Measurements from ENCODE around the gene VKORC1L1.
"Not testable (repeated sequence)": the region's sequence is repeated elsewhere in the genome, so short reads cannot be mapped to it uniquely, and the experiment has no call there.

VKORC1L1 gene

DNA sequence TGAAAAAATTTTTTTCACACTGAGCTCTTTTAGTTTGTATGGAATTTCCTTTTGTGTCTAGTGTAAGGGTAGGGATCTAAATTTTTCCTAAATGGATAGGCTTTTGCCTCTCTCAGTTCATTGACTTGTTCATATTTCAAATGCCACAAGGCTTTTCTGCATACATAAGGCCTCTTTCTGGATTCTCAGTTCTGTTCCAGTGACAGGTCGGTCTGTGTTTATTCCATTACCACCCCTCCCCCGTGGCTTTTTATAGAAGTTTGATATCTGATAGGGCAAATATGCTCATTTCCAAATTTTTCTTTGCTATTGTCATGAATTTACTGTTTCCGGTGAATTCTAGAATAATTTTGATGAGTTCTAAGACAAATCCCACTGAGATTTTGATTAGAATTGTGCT is 12.7 kb downstream of the VKORC1L1 start:
- DNase-seq (ENCODE audit: low spot score): not testable (repeated sequence)

DNA sequence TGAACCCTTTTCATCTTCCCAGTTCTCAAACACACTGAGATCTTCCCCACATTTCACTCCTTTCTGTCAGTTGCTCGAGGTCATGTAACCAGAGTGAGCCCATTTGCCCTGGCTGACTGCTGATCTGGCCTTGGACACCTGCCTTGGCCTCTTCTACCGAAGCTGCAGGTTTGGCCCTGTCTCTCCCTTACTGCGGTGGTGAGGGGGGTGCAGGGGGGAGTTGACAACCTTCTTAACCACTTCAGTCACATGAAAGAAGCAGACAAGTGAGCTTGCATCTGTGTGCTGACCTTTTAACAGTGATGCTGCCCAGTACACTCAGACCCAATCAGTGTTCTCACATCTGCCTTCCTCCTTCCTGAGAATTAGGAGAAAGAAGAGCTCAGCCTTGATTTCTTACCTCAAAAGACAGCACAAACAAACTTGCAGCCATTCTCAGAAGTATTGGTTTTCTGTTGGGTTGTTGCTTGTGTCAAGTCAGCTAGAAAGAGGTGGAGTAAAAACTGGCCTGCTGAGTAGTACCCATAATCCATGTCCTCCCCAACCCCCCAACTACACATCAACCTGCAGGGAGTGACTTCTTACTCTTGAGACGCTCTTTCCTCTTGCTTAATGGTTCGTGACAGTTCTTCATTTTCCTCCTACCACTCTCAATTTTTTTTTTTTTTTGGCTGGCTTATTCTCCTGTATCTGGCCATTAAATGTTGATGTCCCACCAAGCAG is 15.7 kb downstream of the VKORC1L1 start:
- not testable (repeated sequence) for DNase-seq (ENCODE audit: low spot score)

DNA sequence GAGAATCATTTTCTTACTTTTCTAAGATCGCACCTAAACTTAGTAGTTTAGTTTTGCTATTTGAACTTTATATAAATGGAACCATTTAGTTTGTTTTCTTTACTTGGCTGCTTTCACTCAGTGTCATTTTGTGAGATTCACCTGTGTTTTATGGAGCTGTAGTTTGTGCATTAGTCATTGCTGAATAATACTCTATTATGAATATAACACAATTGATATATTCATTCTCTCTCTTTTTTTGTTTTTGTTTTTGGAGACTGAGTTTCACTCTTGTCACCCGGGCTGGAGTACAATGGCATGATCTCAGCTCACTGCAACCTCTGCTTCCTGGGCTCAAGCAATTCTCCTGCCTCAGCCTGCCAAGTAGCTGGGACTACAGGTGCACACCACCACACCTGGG is 16.8 kb downstream of the VKORC1L1 start:
- not testable (repeated sequence) for DNase-seq (ENCODE audit: low spot score)

DNA sequence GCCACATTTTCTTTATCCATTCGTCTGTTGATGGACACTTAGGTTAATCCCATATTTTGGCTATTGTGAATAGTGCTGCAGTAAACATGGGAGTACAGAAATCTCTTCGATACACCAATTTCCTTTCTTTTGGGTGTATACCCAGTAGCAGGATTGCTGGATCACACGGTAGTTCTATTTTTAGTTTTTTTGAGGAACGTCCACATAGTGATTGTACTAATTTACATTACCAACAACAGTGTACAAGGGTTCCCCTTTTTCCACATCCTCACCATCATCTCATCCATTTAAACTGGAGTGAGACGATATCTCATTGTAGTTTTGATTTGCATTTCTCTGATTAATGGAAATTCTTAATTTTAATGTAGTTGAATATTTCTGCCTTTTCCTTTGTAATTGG is 19.3 kb downstream of the VKORC1L1 start:
- DNase-seq (ENCODE audit: low spot score): no peak

DNA sequence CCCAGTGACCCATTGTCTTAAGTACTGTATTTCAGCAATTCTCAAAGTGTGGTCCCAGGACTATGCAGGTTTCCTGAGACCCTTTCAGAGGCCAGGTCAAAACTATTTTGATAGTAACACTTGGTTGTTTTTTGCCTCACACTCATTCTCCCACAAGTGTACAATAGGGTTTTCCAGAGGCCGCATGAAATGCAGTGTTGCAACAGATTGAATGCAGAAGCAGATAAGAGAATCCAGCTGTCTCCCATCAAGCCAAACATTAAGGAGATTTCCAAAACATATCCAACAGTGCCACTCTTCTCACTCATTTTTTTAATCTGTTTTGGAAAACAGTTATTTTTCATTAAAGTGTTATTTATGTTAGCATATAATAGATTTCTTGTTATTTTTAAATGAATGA is 20.0 kb downstream of the VKORC1L1 start:
- no peak for DNase-seq (ENCODE audit: low spot score)

DNA sequence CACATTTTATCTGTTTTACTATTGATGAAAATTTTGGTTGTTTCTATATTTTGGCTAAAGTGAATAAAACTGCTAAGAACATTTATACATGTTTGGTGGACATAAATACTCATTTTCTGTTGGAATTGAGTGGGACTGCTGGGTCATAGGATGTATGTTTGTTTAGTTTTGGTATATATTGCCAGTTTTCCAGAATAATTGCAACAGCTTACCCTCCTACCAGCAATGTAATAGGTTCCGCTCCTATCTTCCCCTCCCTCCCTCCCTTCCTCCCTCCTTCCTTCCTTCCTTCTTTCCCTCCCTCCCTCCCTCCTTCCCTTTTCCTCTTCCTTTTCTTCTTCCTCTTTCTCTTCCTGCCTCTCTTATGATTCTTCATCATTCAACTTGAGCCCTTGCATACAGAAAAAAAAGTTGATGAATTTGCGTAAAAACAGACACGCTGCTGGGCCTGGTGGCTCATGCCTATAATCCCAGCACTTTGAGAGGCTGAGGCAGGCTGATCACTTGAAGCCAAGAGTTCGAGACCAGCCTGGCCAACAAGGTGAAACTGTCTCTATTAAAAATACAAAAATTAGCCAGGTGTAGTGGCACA is 23.5 kb downstream of the VKORC1L1 start:
- DNase-seq (ENCODE audit: low spot score): no peak

DNA sequence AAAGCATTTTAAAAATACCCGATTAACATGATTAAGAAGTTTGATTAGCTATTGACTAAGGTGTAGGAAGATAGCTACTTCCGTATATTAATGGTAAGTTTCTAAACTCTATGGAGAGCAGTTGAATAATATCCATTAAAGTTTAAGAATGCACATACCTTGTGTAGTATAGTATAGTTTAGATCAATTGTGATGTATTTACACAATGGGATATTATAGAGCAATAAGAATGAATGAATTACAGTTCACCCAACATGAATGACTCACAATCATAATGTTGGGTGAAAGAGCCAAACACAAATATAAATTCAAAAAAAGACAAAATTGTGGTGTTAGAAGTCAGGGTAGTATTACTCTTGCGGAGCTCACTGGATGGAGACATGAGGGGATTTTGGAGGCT is 24.4 kb downstream of the VKORC1L1 start:
- DNase-seq (ENCODE audit: low spot score): not testable (repeated sequence)

DNA sequence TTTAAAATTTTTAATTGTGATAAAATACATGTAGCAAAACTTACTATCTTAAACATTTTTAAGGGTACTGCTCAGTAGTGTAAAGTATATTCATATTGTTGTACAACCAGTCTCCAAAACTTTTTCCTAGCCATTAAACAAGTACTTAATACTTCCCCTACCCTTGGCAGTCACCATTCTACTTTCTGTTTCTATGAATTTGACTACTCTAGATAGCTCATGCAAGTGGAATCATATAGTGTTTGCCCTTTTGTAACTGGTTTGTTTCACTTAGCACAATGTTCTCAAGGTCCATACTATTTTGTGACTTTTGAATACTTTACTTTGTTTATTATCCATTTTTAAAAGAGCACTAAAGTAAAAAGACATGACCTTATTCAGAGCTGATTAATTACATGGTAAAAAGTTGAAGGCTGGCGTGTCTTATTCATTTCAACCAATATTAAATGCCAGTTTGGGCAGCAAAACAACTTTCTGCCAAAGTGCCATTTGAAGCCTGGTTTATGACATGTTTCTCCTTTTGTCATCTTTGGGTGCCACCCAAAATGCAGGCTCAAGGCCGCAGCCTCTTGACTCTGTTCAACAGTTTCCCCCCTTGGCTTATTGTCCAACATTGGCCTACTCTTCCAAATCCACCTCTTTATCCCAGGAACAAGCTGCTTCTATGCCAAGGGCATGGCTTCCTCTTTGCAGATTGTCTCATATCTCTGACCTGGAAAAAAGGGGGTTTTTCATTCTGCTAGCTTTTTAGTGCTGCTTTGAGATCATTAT is 26.0 kb downstream of the VKORC1L1 start:
- DNase-seq (ENCODE audit: low spot score): not testable (repeated sequence)

DNA sequence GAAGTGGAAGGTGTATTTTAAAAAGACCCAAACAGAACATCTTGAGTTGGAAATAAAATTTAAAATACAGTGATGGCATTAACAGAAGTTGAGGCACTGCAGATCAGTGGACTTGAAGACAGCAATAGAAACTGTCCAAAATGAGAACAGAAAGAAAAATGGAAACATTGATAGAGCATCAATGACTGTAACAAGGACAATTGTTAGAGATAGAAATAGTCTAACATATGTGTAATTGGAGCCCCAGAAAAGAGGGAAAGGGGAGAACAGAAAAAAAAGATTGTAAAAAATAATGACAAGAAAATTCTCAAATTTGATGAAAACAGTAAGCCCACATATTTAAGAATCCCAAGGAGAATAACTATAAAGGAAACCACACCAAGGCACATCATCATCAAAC is 29.4 kb downstream of the VKORC1L1 start:
- DNase-seq (ENCODE audit: low spot score): no peak

DNA sequence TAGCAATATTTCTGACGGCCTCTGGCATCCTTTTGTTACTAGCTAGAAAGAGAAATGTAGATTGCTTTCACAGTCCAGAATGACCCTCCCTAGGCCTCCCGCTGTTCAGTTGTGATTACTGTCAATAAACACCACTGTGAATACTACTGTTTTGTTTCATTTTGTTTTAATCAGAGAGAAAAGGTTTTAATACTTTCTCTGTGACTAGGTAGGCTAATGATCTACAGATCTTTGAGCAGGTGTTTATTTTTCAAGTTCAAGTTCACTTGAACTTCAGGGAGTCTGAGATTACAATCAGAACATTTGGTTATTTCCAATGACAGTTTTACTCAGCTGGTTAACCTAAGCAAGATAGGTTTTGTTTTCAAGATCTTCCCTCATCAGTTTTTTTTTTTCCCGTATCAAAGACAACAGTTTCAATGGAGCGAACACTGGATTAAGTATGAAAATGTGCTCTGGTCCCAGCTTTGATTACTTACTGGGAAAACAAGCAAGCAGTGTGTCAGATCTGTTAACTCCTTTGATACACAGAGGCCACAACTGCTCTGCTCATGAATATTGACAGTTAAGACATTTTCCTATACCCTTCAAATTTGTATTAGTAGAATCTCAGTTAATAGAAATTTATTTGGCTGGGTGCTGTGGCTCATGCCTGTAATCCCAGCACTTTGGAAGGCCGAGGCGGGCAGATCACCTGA is 34.8 kb downstream of the VKORC1L1 start:
- no peak for DNase-seq (ENCODE audit: low spot score)

DNA sequence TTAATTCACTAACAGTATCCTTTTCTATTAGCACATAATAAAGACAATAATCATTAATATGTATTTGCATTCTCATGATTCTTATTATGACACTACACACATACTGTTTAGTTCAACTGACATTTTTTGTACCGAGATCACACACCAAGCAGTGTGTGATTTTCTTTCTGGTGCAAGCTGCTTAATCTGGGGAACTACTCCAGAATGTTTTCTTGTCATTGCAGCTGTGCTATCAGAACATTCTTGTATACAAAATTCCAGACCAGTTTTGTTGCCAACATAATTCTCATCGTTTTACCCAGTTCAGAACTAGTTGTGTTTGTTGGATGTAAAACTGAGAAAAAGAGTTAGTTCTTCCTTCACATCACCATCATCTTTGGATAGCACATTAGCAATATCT is 37.4 kb downstream of the VKORC1L1 start:
- DNase-seq (ENCODE audit: low spot score): no peak

DNA sequence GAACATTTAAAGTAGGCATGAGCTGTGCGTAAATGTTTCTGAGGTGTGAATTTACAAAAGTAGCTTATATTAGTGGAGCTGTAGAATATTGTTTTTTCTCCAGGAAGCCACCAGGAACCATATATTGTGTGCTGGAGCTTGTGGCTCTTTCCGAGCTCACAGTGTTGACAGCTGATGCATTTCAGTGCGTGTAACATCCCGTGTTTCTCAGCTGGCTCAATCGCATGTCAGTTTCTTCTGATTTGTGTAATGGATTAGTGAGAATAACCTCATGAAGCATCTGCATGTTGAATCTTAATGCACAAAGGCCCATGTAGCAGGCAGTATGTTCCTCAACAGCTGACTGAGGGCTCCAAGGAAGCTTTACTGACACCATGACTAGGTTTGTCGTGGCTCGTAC is 39.4 kb downstream of the VKORC1L1 start:
- no peak for DNase-seq (ENCODE audit: low spot score)

DNA sequence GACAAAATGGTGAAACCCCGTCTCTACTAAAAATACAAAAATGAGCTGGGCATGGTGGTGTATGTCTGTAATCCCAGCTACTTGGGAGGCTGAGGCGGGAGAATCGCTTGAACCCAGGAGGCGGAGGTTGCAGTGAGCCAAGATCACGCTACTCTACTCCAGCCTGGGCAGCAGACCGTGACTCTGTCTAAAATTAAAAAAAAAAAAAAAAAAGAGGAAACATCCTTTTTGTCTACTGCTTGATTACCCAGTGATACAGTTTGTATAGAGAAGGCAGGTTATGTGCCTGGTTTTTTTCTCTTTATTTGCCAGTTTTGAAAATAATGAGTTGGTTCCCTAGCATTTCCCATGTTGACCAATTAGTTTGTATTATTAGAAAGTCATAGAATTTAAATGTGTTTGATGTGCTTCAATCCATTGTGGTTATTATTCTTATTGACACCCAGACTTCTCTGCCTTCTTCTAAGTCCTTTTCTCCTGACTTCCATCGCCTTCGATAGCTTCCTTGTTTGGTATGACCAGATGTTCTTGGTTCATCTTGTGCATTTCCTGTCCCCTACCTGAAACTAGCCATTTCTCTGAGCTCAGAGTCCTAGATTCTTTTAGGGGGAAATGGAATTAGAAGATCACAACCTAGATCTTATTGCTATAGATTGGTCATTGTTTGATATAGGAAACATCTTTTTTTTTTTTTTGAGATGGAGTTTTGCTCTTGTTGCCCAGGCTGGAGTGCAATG is 43.2 kb downstream of the VKORC1L1 start:
- no peak for DNase-seq (ENCODE audit: low spot score)

DNA sequence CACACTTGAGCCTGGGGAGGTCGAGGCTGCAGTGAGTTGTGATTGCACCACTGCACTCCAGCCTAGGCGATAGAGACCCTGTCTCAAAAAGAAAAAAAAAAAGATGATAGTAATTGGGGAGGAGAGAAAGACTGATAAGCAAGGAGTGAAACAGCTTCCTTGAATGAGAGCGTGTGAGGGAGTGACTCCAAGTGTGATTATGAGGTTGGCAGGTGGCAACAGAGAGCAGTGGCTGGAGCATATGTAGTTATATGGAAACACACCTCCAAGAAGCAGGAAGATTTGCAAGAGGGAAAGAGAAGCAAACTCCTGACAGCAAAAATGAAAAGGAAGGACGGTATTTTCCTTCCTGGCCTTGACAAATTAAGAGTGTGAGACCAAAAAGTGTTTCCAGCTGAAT is 50.4 kb downstream of the VKORC1L1 start:
- no peak for DNase-seq (ENCODE audit: low spot score)

DNA sequence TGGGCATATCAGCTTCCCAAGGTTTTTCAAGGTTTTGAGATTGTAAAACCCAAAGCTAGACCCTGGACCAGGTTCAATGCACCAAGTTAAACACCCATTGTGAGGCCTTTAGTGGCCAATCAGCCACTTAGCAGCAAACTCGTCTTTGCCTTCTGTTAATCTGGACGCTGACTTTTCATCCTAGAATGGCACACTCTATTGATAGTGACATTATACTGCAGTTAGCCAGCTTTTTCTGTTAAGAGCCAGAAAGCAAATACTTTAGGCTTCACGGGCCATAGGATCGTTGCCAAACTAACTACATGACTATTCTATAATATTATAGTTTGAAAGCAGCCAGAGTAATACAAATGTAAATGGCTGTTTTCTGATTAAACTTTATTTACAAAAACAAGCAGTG is 51.3 kb downstream of the VKORC1L1 start:
- DNase-seq (ENCODE audit: low spot score): no peak

DNA sequence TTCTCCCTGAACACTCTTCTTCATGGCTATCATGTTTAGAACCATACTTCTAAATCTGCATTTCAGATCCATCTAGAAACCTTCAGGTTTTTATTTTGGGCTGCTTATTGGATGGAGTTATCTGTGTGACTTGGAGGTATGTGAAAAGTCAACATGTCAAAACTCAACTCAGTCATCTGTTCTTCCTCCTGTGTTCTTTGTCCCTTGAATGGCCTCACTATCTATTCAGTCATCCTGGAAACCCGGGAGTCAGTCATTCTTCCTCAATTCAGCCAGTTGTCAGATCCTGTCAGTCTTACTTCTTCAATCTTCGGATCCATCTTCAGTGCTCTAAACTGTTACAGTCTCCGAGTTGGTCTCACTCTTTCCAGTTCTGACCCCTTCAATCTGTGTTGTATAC is 52.2 kb downstream of the VKORC1L1 start:
- no peak for DNase-seq (ENCODE audit: low spot score)

DNA sequence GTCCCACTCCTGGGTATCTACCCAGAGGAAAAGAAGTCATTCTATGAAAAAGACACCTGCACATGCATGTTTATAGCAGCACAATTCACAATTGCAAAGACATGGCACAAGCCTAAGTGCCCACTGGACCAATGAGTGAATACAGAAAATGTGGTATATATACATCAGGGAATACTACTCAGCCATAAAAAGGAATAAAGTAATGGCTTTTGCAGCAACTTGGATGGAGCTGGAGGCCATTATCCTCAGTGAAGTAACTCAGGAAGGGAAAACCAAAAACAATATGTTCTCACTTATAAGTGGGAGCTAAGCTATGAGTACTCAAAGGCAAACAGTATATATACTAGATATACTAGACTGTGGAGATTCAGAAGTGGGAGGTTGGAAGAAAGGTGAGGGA is 53.7 kb downstream of the VKORC1L1 start:
- no peak for DNase-seq (ENCODE audit: low spot score)

DNA sequence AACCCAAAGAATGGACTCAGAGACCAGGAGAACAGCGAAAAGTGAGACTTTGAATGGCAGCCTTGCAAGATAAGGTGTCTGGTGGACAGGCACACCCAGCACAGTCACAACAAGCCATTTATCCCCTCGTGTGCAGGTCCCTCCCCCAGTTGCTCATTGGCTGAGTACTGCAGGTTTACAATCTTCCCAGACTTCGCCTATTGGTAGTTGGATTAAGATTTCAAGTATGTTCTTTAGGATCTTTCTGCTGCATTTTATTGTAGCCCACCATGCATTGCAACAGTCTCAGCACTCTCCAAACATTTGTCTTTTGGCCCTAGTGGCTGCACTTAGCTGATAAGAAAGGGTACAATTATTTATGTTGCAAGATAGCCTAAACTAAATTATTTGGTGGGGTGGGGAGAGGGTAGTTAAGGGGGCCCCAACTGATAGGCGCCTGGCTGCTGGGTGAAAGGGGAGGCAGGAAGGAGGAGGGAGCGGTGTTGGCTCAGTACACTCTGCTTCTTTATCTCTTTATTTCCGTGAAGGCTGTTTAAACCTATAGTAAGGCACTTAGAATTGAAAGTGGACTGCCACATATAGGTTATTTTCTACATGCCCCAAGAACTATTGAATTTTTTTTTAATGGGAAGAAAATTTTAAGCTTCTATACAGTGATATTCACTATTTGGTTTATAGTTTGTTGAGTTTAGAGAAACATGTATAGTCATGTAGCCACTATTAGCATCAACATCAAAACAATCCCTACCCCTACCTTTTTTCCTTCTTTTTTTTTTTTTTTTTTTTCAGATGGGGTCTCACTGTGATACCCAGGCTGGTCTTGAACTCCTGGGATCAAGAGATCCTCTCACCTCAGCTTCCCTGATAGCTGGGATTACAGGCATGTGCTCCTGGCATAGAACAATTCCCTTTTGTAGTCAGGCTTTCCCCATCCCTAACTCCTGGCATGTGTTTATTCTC is 54.9 kb downstream of the VKORC1L1 start:
- DNase-seq (ENCODE audit: low spot score): no peak

DNA sequence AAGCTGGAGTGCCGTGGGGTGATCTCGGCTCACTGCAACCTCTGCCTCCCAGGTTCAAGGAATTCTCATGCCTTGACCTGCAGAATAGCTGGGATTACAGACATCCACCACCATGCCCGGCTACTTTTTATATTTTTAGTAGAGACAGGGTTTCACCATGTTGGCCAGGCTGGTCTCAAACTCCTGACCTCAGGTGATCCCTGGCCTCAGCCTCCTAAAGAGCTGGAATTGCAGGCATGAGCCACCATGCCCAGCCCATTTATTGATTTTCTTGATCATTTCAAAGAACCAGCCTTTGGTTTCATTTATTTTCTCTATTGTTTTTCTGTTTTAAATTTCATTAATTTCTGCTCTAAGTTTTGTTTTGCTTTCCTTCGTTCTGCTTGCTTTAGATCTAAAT is 58.8 kb downstream of the VKORC1L1 start:
- DNase-seq (ENCODE audit: low spot score): no peak

DNA sequence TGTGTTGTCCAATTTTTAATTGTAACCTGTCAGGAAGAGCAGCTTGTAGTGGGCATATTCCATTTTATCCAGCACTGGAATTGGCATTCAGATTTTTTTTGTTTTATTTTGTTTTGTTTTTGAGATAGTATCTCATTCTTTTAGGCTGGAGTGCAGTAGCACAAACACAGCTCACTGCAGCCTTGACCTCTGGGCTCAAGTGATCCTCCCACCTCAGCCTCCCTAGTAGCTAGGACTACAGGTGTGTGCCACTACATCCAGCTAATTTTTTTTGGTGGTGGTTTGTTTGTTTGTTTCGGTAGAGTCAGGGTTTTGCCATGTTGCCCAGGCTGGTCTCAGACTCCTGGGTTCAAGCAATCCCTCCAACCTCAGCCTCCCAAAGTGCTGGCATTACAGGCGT is 64.4 kb downstream of the VKORC1L1 start:
- DNase-seq (ENCODE audit: low spot score): no peak

Measured in AG20443 (cell line).